ENCODE data around the gene FCMR. TPM values are rescaled to one million over a fixed set of nuclear protein-coding genes. Genes with fewer than 3 reads are reported as not detected.

Gene FCMR
- total RNA-seq, 1 experiment from 2014 or later, result 1.5 TPM

DNA sequence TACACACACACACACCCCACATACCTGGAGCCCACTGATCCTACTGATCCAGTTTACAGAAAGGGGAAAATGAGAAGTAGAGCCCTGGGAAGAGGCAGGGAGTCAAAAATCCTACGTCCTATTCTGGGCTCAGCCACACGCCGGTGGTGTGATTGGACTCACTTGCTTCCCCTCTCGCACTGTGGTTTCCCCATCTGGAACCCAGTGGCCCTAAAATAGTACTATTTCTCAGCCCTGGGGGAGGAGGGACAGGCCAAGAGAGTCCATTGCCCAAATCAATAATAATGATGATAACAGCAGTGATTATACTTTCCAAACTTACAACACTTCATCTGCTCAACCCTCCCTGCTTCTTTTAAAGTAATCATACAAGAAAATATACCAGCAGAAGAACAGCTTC is 27.5 kb upstream of the FCMR start:
- H3K4me2 ChIP-seq (ENCODE audit: low read length), result no peak overlapping the region
- no peaks in the 10 kb centered on the region for H3K4me1 ChIP-seq (ENCODE audit: insufficient read depth, low read length)
- no peak for ATAC-seq
- no peaks in the 10 kb centered on the region for H3K79me2 ChIP-seq (ENCODE audit: low read length)
- no peak overlapping the region for H2AFZ ChIP-seq (ENCODE audit: low read length)
- H3K4me3 ChIP-seq (ENCODE audit: low read length), result no peak overlapping the region
- CTCF ChIA-PET, result no interaction called here
- TF ChIP-seq, protein P1, sequence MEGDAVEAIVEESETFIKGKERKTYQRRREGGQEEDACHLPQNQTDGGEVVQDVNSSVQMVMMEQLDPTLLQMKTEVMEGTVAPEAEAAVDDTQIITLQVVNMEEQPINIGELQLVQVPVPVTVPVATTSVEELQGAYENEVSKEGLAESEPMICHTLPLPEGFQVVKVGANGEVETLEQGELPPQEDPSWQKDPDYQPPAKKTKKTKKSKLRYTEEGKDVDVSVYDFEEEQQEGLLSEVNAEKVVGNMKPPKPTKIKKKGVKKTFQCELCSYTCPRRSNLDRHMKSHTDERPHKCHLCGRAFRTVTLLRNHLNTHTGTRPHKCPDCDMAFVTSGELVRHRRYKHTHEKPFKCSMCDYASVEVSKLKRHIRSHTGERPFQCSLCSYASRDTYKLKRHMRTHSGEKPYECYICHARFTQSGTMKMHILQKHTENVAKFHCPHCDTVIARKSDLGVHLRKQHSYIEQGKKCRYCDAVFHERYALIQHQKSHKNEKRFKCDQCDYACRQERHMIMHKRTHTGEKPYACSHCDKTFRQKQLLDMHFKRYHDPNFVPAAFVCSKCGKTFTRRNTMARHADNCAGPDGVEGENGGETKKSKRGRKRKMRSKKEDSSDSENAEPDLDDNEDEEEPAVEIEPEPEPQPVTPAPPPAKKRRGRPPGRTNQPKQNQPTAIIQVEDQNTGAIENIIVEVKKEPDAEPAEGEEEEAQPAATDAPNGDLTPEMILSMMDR (conservative IDR thresholded peaks at IDR 0.05; ENCODE audit: low read depth, low read length), result no peak
- TF ChIP-seq EZH2phosphoT487 (IDR thresholded peaks at IDR 0.05; ENCODE audit: borderline replicate concordance, low read length), result no peak
- no peak for TF ChIP-seq EZH2 (IDR thresholded peaks at IDR 0.05; ENCODE audit: low read length, unreplicated experiment)
- no peaks in the 10 kb centered on the region for H3K36me3 ChIP-seq (ENCODE audit: low read depth, low read length)
- H3K9me2 ChIP-seq (replicated peaks; ENCODE audit: low read length), result no peaks in the 10 kb centered on the region
- no peaks in the 10 kb centered on the region for H3F3A ChIP-seq (ENCODE audit: low read length, unreplicated experiment)
- H3K27me3 ChIP-seq (ENCODE audit: low read length), result peaks cover 9% of the 10 kb centered on the region; the same call in 1 of the 2 replicates
- no peak overlapping the region for H3K9ac ChIP-seq (ENCODE audit: low read length)
- H3K27ac ChIP-seq (ENCODE audit: low read length), result no peak overlapping the region
- BruUV-seq (replicated peaks), result no TSS peak
- POLR2A ChIA-PET (ENCODE audit: unreplicated experiment), result no interaction called here
- H3K9me3 ChIP-seq (ENCODE audit: low read length), result no peaks in the 10 kb centered on the region
- no peak for DNase-seq
- intact Hi-C loops (cut with micrococcal nuclease), result no loop called here
- H4K20me1 ChIP-seq (ENCODE audit: low read length), result no peaks in the 10 kb centered on the region

DNA sequence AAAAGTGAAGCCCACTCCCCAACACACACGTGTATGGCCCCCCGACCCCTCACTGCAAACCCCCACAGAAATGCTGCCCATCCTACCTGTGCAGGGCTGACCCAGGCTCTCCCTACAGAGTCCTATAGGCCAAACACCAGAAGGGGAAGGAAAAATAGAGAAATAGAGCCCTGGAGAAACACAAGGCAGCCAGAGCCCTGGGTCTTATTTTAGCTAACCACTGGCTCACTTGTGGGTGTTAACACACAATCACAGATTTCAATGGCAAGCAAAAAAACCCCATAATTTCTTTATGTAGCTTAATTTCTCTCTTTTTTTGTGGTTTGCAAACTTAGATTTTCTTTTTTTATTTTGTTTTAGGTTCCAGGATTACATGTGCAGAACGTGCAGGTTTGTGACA is 25.5 kb upstream of the FCMR start:
- no peak overlapping the region for H3K4me2 ChIP-seq (ENCODE audit: low read length)
- intact Hi-C loops (cut with micrococcal nuclease), result no loop called here
- no peak for DNase-seq
- H2AFZ ChIP-seq (ENCODE audit: low read length), result no peak overlapping the region
- H3K79me2 ChIP-seq (ENCODE audit: low read length), result no peaks in the 10 kb centered on the region
- CTCF ChIA-PET, result no interaction called here
- TF ChIP-seq EZH2phosphoT487 (IDR thresholded peaks at IDR 0.05; ENCODE audit: borderline replicate concordance, low read length) (no peak), EZH2 (IDR thresholded peaks at IDR 0.05; ENCODE audit: low read length, unreplicated experiment) (no peak)
- TF ChIP-seq, protein P1 (conservative IDR thresholded peaks at IDR 0.05; ENCODE audit: low read depth, low read length), result no peak
- no peaks in the 10 kb centered on the region for H3K4me1 ChIP-seq (ENCODE audit: insufficient read depth, low read length)
- no peak overlapping the region for H3K4me3 ChIP-seq (ENCODE audit: low read length)
- no peaks in the 10 kb centered on the region for H3K36me3 ChIP-seq (ENCODE audit: low read depth, low read length)
- no peak overlapping the region for H3K27ac ChIP-seq (ENCODE audit: low read length)
- H3K9ac ChIP-seq (ENCODE audit: low read length), result no peak overlapping the region
- no peaks in the 10 kb centered on the region for H4K20me1 ChIP-seq (ENCODE audit: low read length)
- POLR2A ChIA-PET (ENCODE audit: unreplicated experiment), result no interaction called here
- H3K9me3 ChIP-seq (ENCODE audit: low read length), result no peaks in the 10 kb centered on the region
- H3K9me2 ChIP-seq (replicated peaks; ENCODE audit: low read length), result no peaks in the 10 kb centered on the region
- no TSS peak for BruUV-seq (replicated peaks)
- ATAC-seq, result no peak
- no peaks in the 10 kb centered on the region for H3F3A ChIP-seq (ENCODE audit: low read length, unreplicated experiment)
- peaks cover 19% of the 10 kb centered on the region; the same call in 1 of the 2 replicates for H3K27me3 ChIP-seq (ENCODE audit: low read length)

DNA sequence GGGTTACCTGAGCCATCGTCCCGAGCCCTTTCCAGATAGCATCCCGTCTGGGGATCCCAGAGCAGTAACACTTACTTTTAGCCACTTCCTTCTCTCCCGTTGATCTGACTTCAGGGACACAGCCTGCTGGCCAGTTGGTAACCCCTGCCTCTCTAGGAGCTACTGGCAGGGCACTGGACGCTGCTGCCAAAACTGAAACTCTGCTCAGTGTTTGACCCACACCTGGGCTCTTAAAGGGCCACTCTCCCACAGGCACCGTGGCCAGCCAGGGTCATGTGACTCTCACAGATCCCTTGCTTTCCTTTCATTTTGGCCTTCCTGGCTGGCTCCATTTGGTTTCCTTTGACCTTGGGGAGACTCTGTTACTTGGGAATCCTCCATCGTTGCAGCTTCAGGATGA is 24.5 kb upstream of the FCMR start, which contains the start of gene PIGR:
PIGR (minus strand) TSS at position 206 of the 400 bp plus-strand sequence. CDS start 5,935 bp downstream, outside the sequence.
- H3K9ac ChIP-seq (ENCODE audit: low read length), result no peak within 1 kb of the TSS
- H3K79me2 ChIP-seq (ENCODE audit: low read length), result no peaks in the 10 kb centered on the region
- ChIA-PET CTCF (no interaction called here), POLR2A (ENCODE audit: unreplicated experiment) (no interaction called here)
- H4K20me1 ChIP-seq (ENCODE audit: low read length), result no peaks in the 10 kb centered on the region
- BruUV-seq (replicated peaks), result no TSS peak
- no peaks in the 10 kb centered on the region for H3F3A ChIP-seq (ENCODE audit: low read length, unreplicated experiment)
- H3K4me1 ChIP-seq (ENCODE audit: insufficient read depth, low read length), result no peaks in the 10 kb centered on the region
- peaks cover 19% of the 10 kb centered on the region; the same call in 1 of the 2 replicates for H3K27me3 ChIP-seq (ENCODE audit: low read length)
- no peaks in the 10 kb centered on the region for H3K9me3 ChIP-seq (ENCODE audit: low read length)
- no peak within 1 kb of the TSS for H3K27ac ChIP-seq (ENCODE audit: low read length)
- H3K4me2 ChIP-seq (ENCODE audit: low read length), result no peak within 1 kb of the TSS
- TF ChIP-seq EZH2phosphoT487 (IDR thresholded peaks at IDR 0.05; ENCODE audit: borderline replicate concordance, low read length) (no peak), EZH2 (IDR thresholded peaks at IDR 0.05; ENCODE audit: low read length, unreplicated experiment) (no peak)
- TF ChIP-seq, protein P1 (conservative IDR thresholded peaks at IDR 0.05; ENCODE audit: low read depth, low read length), result no peak
- no peak within 1 kb of the TSS for H3K4me3 ChIP-seq (ENCODE audit: low read length)
- H3K9me2 ChIP-seq (replicated peaks; ENCODE audit: low read length), result no peaks in the 10 kb centered on the region
- ATAC-seq, result no peak
- intact Hi-C loops (cut with micrococcal nuclease), result no loop called here
- H3K36me3 ChIP-seq (ENCODE audit: low read depth, low read length), result no peaks in the 10 kb centered on the region
- no peak within 1 kb of the TSS for H2AFZ ChIP-seq (ENCODE audit: low read length)
- no peak for DNase-seq

Data from PC-3 (cell line).